Measurements from ENCODE around the gene KANK2.

- TF ChIP-seq CTCF (IDR thresholded peaks at IDR 0.05) (no peak), ZFX (IDR thresholded peaks at IDR 0.05; ENCODE audit: borderline replicate concordance) (no peak)
These were observed 54.7 kb downstream of the KANK2 start for GRCh38 chr19:11142528-11143171.

Data from 22Rv1 (cell line).